ENCODE measurements around the gene SYT8.

SYT8 gene, protein sequence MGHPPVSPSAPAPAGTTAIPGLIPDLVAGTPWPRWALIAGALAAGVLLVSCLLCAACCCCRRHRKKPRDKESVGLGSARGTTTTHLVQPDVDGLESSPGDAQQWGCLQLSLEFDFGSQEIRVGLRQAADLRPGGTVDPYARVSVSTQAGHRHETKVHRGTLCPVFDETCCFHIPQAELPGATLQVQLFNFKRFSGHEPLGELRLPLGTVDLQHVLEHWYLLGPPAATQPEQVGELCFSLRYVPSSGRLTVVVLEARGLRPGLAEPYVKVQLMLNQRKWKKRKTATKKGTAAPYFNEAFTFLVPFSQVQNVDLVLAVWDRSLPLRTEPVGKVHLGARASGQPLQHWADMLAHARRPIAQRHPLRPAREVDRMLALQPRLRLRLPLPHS

DNA sequence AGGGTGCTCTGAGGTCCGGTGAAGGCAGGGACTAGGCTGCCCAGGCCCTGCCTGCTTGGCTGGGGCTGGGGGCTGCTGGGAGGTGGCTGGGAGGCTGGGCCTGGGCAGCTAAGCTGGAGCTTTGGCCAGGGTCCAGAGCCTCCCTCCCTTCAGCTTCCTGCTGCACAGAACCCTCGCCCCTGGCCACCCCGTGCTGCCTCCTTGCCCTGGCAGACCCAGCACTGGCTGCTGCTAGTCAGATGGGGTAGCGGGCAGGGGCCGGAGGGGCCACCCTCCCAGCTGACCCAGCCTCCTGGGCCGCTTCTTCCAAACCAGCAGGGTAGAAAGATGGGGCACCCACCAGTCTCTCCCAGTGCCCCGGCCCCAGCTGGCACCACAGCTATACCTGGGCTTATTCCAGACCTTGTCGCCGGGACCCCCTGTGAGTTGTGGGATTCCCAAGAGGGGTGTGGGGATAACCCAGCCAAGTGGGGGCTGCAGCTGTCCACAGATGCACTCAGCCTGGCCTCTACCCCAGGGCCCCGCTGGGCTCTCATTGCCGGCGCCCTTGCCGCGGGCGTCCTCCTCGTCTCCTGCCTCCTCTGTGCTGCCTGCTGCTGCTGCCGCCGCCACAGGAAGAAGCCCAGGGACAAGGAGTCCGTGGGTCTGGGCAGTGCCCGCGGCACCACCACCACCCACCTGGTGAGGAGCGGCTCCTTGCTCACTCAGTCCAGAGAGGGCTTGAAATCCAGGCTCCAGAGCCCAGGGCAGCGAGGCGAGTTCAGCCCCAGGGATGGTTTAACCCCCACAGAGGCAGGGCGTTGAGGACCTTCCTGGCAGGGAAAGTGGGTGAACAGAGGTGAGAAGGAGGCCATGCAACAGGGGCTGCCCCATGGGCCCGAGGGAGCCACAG, at the start of gene SYT8:
Gene SYT8, plus strand, starts transcription at position 212 of the 892 bp plus-strand sequence. Its CDS starts 116 bp downstream, at position 328.
- no peaks in the 10 kb centered on the region for H3K36me3 Mint-ChIP-seq (ENCODE audit: low read depth)
- peaks cover 25% of the 10 kb centered on the region for H3K4me1 Mint-ChIP-seq
- no peak for TF ChIP-seq CTCF (IDR thresholded peaks at IDR 0.05; ENCODE audit: unreplicated experiment in 3 of 3)
- no peaks in the 10 kb centered on the region for H3K9me3 Mint-ChIP-seq
- H3K27ac Mint-ChIP-seq, result peak within 1 kb of the TSS in 2 of 3 experiments; percentile 28 to 86
- H3K4me3 Mint-ChIP-seq, result no peak within 1 kb of the TSS
- peaks cover 4% of the 10 kb centered on the region for H3K27me3 Mint-ChIP-seq (ENCODE audit: low read depth)

DNA sequence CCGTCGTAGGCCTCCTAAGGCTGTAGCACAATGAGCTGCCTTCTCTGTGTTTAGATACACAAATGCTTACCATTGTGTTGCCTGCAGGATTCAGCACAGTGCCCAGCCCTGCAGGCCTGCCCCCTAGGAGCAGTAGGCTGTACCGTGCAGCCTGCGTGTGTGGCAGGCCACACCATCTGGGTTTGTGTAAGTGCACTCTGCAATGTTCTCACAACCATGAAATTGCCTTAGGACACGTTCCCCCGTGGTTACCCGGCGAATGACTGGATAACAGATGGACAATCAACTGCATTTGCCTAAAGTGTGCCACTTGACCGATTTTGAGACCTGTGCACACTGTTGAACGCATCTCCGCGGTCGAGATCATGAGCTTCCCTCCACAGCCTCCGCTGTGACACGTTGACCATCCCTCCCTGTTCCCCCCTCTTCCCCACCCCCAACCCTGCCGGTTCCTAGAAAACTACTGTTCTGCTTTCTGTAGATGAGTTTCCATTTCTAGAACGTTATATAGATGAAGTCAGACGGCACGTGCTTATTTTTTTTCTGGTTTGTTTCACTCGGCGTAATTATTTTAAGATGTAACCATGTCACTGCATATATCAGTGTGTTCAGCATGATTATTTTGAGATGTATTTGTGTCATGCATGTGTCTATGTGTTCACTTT, 48.9 kb upstream of the SYT8 start:
- Mint-ChIP-seq H3K4me3 (no peak overlapping the region), H3K9me3 (peaks cover 11% of the 10 kb centered on the region), H3K27ac (no peak overlapping the region), H3K36me3 (ENCODE audit: low read depth) (no peaks in the 10 kb centered on the region), H3K4me1 (no peaks in the 10 kb centered on the region), H3K27me3 (ENCODE audit: low read depth) (peaks cover 29% of the 10 kb centered on the region)
- TF ChIP-seq CTCF (IDR thresholded peaks at IDR 0.05; ENCODE audit: unreplicated experiment in 3 of 3), result no peak

DNA sequence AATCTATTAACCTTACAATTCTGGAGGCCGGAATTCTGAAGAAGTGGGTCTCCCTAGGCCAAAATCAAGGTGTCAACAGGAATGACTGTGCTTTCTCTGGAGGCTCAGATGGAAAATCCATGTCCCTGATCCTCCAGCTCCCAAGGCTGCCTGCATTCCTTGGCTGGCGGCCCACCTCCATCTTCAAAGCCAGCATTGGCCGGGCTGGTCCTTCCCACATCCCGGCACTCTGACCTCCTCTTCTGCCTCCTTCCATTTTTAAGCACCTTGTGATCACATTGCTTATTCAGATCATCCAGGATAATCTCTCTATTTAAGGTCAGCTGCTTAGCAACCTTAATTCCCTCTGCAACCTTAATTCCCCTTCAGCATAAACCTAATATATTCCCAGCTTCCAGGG, 48.3 kb upstream of the SYT8 start:
- Mint-ChIP-seq H3K27me3 (ENCODE audit: low read depth) (peaks cover 28% of the 10 kb centered on the region), H3K36me3 (ENCODE audit: low read depth) (no peaks in the 10 kb centered on the region), H3K4me1 (no peaks in the 10 kb centered on the region), H3K9me3 (peaks cover 11% of the 10 kb centered on the region), H3K4me3 (no peak overlapping the region), H3K27ac (no peak overlapping the region)
- TF ChIP-seq CTCF (IDR thresholded peaks at IDR 0.05; ENCODE audit: unreplicated experiment in 3 of 3), result no peak

DNA sequence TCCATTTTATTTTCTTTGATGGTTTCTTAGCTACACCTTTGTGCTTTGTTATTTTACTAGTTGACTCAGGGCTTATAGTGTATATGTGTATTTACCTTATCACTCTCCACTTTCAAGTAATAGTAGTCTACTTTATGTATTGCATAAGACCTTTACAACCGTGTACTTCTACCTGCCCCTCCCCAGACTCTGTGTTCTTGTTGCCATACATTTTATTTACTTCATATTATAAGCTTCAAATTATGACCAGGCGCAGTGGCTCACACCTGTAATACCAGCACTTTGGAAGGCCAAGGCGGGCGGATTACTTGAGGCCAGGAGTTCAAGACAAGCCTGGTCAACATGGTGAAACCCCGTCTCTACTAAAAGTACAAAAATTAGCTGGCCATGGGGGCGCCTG, 42.9 kb upstream of the SYT8 start:
- H3K9me3 Mint-ChIP-seq, result peaks cover 6% of the 10 kb centered on the region

DNA sequence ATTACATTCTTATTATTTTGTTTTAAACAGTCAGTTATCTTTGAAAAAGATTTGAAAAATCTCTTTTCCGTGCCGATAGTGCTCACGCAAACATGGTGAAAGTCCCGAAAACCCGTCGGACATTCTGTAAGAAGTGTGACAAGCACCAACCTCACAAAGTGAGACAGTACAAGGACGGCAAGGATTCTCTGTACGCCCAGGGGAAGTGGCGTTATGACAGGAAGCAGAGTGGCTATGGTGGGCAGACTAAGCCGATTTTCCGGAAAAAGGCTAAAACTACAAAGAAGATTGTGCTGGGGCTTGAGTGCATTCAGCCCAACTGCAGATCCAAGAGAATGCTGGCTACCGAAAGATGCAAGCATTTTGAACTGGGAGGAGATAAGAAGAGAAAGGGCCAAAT, 42.3 kb upstream of the SYT8 start:
- Mint-ChIP-seq H3K9me3 (peaks cover 4% of the 10 kb centered on the region), H3K4me1 (no peaks in the 10 kb centered on the region), H3K36me3 (ENCODE audit: low read depth) (no peaks in the 10 kb centered on the region), H3K27ac (no peak overlapping the region), H3K4me3 (no peak overlapping the region), H3K27me3 (ENCODE audit: low read depth) (peaks cover 37% of the 10 kb centered on the region)
- no peak for TF ChIP-seq CTCF (IDR thresholded peaks at IDR 0.05; ENCODE audit: unreplicated experiment in 3 of 3)

More for the DNA sequence above, 42.9 kb upstream of the SYT8 start:
- no peaks in the 10 kb centered on the region for H3K4me1 Mint-ChIP-seq
- no peak for TF ChIP-seq CTCF (IDR thresholded peaks at IDR 0.05; ENCODE audit: unreplicated experiment in 3 of 3)
- no peaks in the 10 kb centered on the region for H3K36me3 Mint-ChIP-seq (ENCODE audit: low read depth)
- no peak overlapping the region for H3K4me3 Mint-ChIP-seq
- H3K27ac Mint-ChIP-seq, result no peak overlapping the region
- H3K27me3 Mint-ChIP-seq (ENCODE audit: low read depth), result peaks cover 34% of the 10 kb centered on the region
